ENCODE measurements around the gene SYCP2L.

Gene SYCP2L

DNA sequence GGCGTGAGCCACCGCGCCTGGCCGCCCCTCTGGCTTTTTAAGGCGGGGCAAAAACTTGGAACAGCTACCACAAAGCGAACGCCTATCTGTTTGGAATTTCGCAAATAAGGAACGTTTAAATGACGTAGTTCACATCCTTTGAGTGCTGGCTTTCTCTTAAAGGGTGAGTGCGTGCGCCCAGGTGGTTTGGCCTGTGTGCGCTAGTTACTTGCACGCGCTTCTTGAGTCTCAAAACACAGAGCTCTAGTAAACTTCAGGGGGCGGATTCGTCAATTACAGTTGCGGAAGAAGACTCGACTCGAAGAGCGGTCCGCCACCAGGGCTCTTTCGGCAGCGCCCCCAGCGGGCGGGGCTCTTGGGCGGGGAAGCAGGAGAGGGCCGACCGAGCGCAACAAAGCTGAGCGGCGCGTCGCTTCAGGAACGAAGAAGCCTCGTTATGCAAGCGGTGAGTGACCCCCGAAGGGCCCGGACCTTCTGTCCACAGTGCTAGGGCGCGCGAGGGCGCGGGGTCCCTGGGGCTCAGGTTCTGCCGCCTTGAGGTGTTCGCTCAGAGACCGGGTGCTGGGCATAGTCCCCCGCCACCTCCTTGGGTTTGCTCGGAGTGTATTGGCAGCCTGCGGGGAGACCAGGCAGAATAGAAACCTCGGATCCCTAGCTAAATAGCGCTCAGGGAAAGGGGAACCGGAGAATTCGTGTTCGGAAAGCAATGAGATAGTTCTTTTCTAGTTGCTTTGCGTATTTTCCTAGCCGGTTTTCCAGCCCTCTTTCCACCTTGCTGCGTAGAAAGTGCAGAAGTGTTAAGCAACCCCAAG, at the start of gene SYCP2L:
Gene SYCP2L (plus strand): TSS at position 362 of the 812 bp plus-strand sequence. CDS start 75 bp downstream, at position 437.
- TF ChIP-seq ZFX (IDR thresholded peaks at IDR 0.05; ENCODE audit: borderline replicate concordance) = no peak
- TF ChIP-seq, protein P1, sequence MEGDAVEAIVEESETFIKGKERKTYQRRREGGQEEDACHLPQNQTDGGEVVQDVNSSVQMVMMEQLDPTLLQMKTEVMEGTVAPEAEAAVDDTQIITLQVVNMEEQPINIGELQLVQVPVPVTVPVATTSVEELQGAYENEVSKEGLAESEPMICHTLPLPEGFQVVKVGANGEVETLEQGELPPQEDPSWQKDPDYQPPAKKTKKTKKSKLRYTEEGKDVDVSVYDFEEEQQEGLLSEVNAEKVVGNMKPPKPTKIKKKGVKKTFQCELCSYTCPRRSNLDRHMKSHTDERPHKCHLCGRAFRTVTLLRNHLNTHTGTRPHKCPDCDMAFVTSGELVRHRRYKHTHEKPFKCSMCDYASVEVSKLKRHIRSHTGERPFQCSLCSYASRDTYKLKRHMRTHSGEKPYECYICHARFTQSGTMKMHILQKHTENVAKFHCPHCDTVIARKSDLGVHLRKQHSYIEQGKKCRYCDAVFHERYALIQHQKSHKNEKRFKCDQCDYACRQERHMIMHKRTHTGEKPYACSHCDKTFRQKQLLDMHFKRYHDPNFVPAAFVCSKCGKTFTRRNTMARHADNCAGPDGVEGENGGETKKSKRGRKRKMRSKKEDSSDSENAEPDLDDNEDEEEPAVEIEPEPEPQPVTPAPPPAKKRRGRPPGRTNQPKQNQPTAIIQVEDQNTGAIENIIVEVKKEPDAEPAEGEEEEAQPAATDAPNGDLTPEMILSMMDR (IDR thresholded peaks at IDR 0.05) = no peak
- no peak within 1 kb of the TSS for H3K27ac ChIP-seq

DNA sequence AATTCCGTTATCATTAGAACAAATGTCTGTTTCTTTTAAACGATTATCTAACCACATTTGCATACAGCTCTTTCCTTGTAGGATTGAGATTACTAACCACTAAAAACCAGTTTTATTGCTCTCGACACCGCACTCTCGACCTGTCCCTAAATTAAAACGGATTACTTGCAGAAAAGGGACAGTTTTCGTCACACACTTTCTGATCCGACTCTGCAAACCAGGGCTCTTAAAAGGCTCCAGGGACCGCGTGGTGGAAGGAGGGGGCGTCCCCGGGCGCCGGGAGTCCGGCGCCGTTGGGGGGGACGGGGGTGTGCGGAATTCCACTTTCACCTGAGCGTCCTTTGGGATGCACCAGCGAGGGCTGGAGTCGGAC, 49.2 kb upstream of the SYCP2L start:
- TF ChIP-seq ZFX (IDR thresholded peaks at IDR 0.05; ENCODE audit: borderline replicate concordance) = no peak
- TF ChIP-seq, protein P1 (IDR thresholded peaks at IDR 0.05) = no peak
- peak overlapping the region; percentile 57 for H3K27ac ChIP-seq

DNA sequence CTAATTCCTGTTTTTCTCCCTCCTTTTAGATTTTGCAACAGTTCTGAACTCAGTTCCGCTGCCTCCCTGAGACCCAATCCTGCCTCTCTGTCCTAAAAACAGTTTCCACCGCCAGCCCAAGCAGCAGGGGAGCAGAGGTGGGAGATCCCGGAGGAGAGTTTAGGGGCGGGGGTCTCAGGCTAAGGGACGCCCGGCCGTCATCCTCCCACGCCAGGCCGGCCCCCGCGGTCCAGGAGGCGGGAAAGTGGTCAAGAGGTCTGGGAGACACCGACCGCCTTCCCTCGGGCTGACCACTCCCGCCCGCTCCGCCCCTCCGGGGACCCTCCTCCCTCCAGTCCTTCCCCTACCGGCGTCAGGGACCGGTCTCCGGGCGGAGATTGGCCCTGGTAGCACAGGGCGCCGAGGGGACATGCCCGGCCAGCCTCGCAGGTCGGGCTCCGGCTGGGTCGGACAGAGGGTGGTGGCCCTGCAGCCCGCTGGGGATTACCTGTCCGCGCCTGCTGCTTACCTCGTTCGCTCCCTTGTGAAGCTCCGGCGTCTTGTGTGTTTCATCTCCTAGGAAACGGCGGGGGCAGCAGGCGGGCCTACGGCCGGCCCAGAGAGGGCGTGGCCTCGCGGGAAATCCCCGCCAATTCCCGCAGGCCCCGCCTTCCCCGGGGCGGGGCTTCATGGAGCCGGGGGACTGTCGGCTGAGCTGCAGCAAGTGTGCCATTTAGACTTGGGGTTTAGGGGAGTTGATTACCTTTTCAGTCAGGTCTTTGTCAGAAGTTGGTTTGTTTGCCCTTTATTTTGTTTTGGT, 48.7 kb upstream of the SYCP2L start, which contains the start of gene MAK:
Gene MAK (minus strand): TSS at position 545 of the 799 bp plus-strand sequence. CDS start 7,891 bp downstream, outside the sequence.
- TF ChIP-seq ZFX (IDR thresholded peaks at IDR 0.05; ENCODE audit: borderline replicate concordance) = no peak
- TF ChIP-seq, protein P1 (IDR thresholded peaks at IDR 0.05) = no peak
- peak within 1 kb of the TSS; percentile 57 for H3K27ac ChIP-seq

DNA sequence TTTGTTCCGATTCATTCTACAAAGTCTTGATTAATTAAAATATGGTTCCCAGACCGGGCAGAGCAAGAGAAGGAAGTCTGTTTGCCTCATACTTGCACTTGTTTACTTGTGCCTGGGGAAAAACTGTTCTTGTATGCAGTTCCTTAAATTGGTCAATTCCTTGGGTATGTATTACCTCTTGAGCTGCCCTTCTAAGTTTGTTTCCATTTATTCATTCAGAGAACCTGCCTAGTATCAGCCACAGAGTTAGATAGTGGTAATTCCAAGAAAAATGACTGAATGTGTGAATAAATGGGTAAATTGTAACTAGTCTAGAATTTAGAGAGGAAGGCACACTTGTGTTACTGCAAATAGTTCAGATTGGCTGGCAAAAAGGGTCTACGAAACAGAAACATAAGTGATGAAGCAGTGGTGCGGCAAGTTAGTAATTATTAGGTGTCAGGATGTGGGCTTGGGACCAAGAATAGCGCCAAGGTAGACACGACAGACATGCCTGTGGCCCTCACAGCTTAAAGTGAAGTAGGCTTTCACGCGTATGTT, 48.0 kb upstream of the SYCP2L start:
- no peak for TF ChIP-seq ZFX (IDR thresholded peaks at IDR 0.05; ENCODE audit: borderline replicate concordance)
- TF ChIP-seq, protein P1 (IDR thresholded peaks at IDR 0.05) = no peak
- peak overlapping the region; percentile 57 for H3K27ac ChIP-seq

DNA sequence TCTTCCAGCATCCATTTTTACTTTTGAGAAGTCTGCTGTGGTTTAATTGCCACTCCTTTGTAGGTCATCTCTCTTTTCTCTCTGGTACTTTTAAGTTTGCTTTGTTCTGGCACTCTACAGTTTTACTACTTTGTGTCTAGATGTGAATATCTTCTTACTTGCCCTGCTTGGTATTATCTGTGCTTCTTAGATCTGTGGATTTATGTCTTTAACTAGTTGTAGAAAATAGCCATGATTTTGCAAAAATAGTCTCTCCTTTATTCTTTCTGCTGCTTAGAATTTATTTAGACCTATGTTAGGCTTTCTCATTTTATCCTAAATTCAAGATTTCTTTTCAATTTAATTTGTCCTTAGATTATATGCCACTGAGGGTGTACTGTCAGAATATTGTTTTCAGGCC, 43.3 kb upstream of the SYCP2L start:
- TF ChIP-seq, protein P1 (IDR thresholded peaks at IDR 0.05) = no peak
- no peak for TF ChIP-seq ZFX (IDR thresholded peaks at IDR 0.05; ENCODE audit: borderline replicate concordance)
- H3K27ac ChIP-seq = no peak overlapping the region

DNA sequence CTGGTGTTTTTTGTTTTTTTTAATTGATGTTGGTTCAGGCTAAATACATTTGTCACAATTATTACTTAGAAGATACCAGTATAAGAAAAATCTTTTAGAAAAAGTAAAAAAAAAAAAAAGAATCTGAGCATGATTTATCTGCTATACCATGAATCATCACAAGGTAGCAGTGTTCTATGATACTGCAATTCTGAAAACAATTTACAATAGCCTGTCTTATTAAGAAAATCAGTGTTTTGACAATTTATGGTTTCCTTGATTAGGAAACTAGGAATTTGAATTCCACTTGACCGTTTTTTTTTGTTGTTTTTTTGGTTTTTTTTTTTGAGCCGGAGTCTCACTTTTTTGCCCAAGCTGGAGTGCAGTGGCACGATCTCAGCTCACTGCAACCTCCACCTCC, 39.2 kb upstream of the SYCP2L start:
- no peak for TF ChIP-seq ZFX (IDR thresholded peaks at IDR 0.05; ENCODE audit: borderline replicate concordance)
- TF ChIP-seq, protein P1 (IDR thresholded peaks at IDR 0.05) = peak; percentile 45
- H3K27ac ChIP-seq = no peak overlapping the region
